ENCODE results near the gene GAS6. TPM values are rescaled to one million over a fixed set of nuclear protein-coding genes. Genes with fewer than 3 reads are reported as not detected.

Gene GAS6
- total RNA-seq, 4 donors from 2014 or later = 34.5 to 148 (median 79.7) TPM

DNA sequence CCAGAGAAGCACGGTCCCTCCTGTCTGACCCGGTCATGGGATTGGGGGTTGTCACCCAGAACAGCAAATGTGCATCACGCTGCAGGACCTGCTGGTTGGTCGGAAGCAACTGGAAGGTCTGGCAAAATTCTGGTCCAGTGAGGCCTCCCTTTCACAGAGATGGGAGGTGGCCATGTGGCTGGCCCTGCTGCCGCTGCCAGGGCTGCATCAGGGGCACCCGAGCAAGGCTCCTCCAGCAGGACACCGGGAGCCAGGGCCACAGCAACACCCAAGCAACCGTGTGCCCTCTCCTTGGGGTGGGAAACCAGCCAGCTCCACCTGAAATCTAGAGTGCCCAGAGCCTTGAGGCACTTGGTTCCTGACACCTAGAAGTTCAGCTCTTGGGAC is 11.5 kb upstream of the GAS6 start:
- no peak for TF ChIP-seq CTCF (IDR thresholded peaks at IDR 0.05; ENCODE audit: low read depth)

GRCh38 chr13:113874579-113875428 is 10.9 kb upstream of the GAS6 start:
- no peak for TF ChIP-seq CTCF (IDR thresholded peaks at IDR 0.05; ENCODE audit: low read depth)

DNA sequence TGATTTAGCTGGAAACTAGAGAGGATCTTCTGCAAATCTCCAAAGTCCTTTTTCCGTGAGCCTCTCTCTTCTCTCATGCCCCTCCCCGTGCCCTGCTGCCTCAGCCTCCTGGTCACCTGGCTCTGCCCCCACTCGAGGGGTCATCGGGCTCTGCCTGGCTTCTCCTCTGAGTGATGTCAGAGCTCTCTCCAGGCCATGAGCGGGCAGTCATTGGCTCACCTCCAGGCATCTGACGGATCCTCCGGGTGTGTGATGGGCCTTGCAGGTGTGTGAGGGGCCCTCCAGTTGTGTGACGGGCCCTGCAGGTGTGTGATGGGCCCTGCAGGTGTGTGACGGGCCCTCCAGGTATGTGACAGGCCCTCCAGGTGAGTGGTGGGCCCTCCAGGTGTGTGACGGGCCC is 10.3 kb upstream of the GAS6 start:
- TF ChIP-seq CTCF (IDR thresholded peaks at IDR 0.05; ENCODE audit: low read depth) = no peak

DNA sequence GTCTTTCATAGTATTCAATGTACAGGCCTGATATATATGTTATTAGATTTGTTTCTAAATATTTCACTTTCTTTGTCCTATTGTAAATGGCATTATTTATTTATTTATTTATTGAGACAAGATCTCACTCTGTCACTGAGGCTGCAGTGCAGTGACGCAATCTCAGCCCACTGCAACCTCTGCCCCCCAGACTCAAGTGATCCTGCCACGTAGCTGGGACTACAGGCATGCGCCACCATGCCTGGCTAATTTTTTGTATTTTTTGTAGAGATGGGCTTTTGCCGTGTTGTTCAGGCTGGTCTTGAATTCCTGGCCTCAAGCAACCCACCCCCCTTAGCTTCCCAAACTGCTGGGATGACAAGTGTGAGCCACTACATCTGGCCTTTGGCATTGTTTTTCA is 5.4 kb upstream of the GAS6 start:
- no peak for TF ChIP-seq CTCF (IDR thresholded peaks at IDR 0.05; ENCODE audit: low read depth)

- TF ChIP-seq CTCF (IDR thresholded peaks at IDR 0.05; ENCODE audit: low read depth) = no peak
Measured at GRCh38 chr13:113865427-113865826, 1.6 kb upstream of the GAS6 start.

GRCh38 chr13:113864273-113864890 is 506 bp upstream of the GAS6 start:
- no peak for TF ChIP-seq CTCF (IDR thresholded peaks at IDR 0.05; ENCODE audit: low read depth)

- TF ChIP-seq CTCF (IDR thresholded peaks at IDR 0.05; ENCODE audit: low read depth) = no peak
Measured at GRCh38 chr13:113862931-113863523, 849 bp downstream of the GAS6 start.
